GM12875 (cell line): ENCODE results near the gene HOXA9.

Experiments used
- H3K4me3 ChIP-seq: one replicate; pipeline ENCODE4 v1.5.1; 2011; ENCODE audit warnings: low read depth, low read length, control low read depth
- CTCF ChIP-seq: IDR thresholded peaks from 2 replicates; pipeline ENCODE4 v1.5.1; 2011; ENCODE audit warnings: low read depth, mild to moderate bottlenecking, control low read depth, inconsistent platforms, low read length, moderate library complexity, borderline replicate concordance; ENCODE audit not compliant: insufficient read depth

Gene HOXA9

GRCh38 chr7:27130540-27131389, 34.6 kb downstream of the HOXA9 start, which contains the start of gene HOXA4:
Gene HOXA4, minus strand, starts transcription at chr7:27130757. Its CDS starts 24 bp downstream, at chr7:27130733.
- TF ChIP-seq CTCF: no peak
- no peak within 1 kb of the TSS for H3K4me3 ChIP-seq

GRCh38 chr7:27129729-27130539, 35.4 kb downstream of the HOXA9 start:
- TF ChIP-seq CTCF: no peak
- H3K4me3 ChIP-seq: no peak overlapping the region

GRCh38 chr7:27128776-27129728, 36.3 kb downstream of the HOXA9 start:
- no peak overlapping the region for H3K4me3 ChIP-seq
- no peak for TF ChIP-seq CTCF

- TF ChIP-seq CTCF: no peak
- H3K4me3 ChIP-seq: no peak overlapping the region
Measured at GRCh38 chr7:27128034-27128433, 37.3 kb downstream of the HOXA9 start.

GRCh38 chr7:27126596-27127327, 38.6 kb downstream of the HOXA9 start:
- TF ChIP-seq CTCF: no peak
- H3K4me3 ChIP-seq: no peak overlapping the region

- no peak overlapping the region for H3K4me3 ChIP-seq
- TF ChIP-seq CTCF: no peak
Measured at GRCh38 chr7:27125986-27126394, 39.3 kb downstream of the HOXA9 start.
